Psoas muscle (tissue), 8 donors: ENCODE data around the gene TESK2. TPM values are rescaled to one million over a fixed set of nuclear protein-coding genes. Genes with fewer than 3 reads are reported as not detected.

Source experiments
- ATAC-seq, 4 donors: fragments of 200-7000 bp; cut with Tn5 transposase; one replicate each; pipeline ENCODE4 v1.9.1; 2020; ENCODE audit warnings: moderate library complexity in 3 of 4, mild to moderate bottlenecking in 2 of 4
- DNase-seq, 2 donors: peaks; one replicate each; pipeline ENCODE4 v3.0.0-alpha.2; 2020
- H3K27ac ChIP-seq: fragments of 200-600 bp; one replicate; pipeline ENCODE4 v1.8.0; 2022
- H3K27me3 ChIP-seq, 3 donors: fragments of 200-600 bp in 1 of 3; one replicate each; pipeline versions ENCODE4 v1.6.1 to v1.8.0; 2013 to 2022; ENCODE audit warnings: low read length in 2 of 3, mild to moderate bottlenecking in 2 of 3, moderate library complexity in 1 of 3; ENCODE audit not compliant: insufficient read depth in 3 of 3
- H3K36me3 ChIP-seq, 2 donors: fragments of 200-600 bp in 1 of 2; one replicate each; pipeline versions ENCODE4 v1.6.1 to v1.8.0; 2013 to 2022; ENCODE audit warnings: low read depth in 1 of 2, mild to moderate bottlenecking in 1 of 2, moderate library complexity in 1 of 2; ENCODE audit not compliant: insufficient read depth in 1 of 2
- H3K4me1 ChIP-seq: fragments of 200-600 bp; one replicate; pipeline ENCODE4 v1.8.0; 2022
- H3K4me3 ChIP-seq: fragments of 200-600 bp; one replicate; pipeline ENCODE4 v1.8.0; 2022; ENCODE audit warnings: mild to moderate bottlenecking
- H3K9me3 ChIP-seq: fragments of 200-600 bp; one replicate; pipeline ENCODE4 v1.8.0; 2022
- WGBS, 3 donors: extraction: QIAGEN DNeasy Blood & Tissue Kit; methylation state at CpG; one replicate each; pipeline versions ENCODE4 v1.1.6 to v1.1.7; 2013; 5-methylcytosine and 5-hydroxymethylcytosine counted together
- intact Hi-C, 2 donors: fragments of 100-400 bp; cut with DNase I; formaldehyde crosslinking; loops; one replicate each; pipeline versions ENCODE4 v1.11.0 to v1.14.2; 2022
- polyA plus RNA-seq, 3 donors: library from polyadenylated mRNA; stranded (reverse); fragments of 200-250 nt; gene quantifications; one replicate each; pipeline ENCODE4 v1.2.3, GENCODE V29; 2013
- total RNA-seq, 4 donors: library from RNA; stranded (reverse); fragmentation: NEBNext Ultra II Directional in 2 of 4; extraction: Animal tissue kit (Norgen Biotek cat#: 25700) in 2 of 4; gene quantifications; one replicate each; pipeline versions ENCODE4 v1.2.1 to v1.2.4, GENCODE V29; 2021 to 2023
- TF ChIP-seq, protein P1 (sequence below): fragments of 200-600 bp; IDR thresholded peaks from one replicate; pipeline ENCODE4 v1.8.0; 2022; ENCODE audit warnings: antibody characterized with exemption
- donor health status: healthy with polysubstance abuse.
- donor health status: DM: no; HTN: no; CAD: no; lungs with moderate emphysema.
- donor health status: Bipolar disorder and iron deficiency.
- donor health status: healthy.
- donor health status: DM: yes; HTN: yes; CAD: no.
- donor health status: DM: no; HTN: no; CAD: no.
- donor health status: DM: no; HTN: no; CAD: no.
- donor health status: DM: yes; HTN: yes; CAD: no.

The TESK2 gene
- total and polyA plus RNA-seq, 7 donors: 0.73 to 5.0 (median 2.2) TPM

DNA sequence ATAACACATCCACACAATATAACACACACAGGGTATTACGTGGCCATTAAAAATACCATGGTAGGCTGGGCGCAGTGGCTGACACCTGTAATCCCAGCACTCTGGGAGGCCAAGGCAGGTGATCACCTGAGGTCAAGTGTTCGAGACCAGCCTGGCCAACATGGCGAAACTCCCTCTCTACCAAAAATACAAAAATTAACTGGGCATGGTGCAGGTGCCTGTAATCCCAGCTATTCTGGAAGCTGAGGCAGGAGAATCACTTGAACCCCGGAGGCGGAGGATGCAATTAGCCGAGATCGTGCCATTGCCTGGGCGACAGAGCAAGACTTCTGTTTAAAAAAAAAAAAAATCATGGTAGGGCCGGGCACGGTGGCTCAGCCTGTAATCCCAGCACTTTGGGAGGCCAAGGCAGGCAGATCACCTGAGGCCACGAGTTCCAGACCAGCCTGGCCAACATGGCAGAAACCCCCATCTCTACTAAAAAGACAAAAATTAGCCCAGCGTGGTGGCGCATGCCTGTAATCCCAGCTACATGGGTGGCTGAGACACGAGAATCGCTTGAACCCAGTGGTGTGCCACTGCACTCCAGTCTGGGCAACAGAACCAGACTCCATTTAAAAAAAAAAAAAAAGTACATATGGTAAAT, 188.3 kb downstream of the TESK2 start:
- Histone ChIP-seq H3K27me3 (no peaks in the 10 kb centered on the region), H3K9me3 (no peaks in the 10 kb centered on the region), H3K4me3 (peak overlapping the region; percentile 75), H3K27ac (peak overlapping the region; percentile 83), H3K4me1 (peaks cover 14% of the 10 kb centered on the region), H3K36me3 (no peaks in the 10 kb centered on the region)
- intact Hi-C loops: loop anchor here in 1 of 2 donors (5.0 kb wide), 1 partner anchor 465 kb away; no protein-coding TSS in a partner anchor
- no peak for ATAC-seq
- TF ChIP-seq, protein P1, sequence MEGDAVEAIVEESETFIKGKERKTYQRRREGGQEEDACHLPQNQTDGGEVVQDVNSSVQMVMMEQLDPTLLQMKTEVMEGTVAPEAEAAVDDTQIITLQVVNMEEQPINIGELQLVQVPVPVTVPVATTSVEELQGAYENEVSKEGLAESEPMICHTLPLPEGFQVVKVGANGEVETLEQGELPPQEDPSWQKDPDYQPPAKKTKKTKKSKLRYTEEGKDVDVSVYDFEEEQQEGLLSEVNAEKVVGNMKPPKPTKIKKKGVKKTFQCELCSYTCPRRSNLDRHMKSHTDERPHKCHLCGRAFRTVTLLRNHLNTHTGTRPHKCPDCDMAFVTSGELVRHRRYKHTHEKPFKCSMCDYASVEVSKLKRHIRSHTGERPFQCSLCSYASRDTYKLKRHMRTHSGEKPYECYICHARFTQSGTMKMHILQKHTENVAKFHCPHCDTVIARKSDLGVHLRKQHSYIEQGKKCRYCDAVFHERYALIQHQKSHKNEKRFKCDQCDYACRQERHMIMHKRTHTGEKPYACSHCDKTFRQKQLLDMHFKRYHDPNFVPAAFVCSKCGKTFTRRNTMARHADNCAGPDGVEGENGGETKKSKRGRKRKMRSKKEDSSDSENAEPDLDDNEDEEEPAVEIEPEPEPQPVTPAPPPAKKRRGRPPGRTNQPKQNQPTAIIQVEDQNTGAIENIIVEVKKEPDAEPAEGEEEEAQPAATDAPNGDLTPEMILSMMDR: no peak
- 80 to 83% (median 83%) methylated on average over 16 of the region's 16 CpGs for WGBS, 3 donors
- DNase-seq: no peak

DNA sequence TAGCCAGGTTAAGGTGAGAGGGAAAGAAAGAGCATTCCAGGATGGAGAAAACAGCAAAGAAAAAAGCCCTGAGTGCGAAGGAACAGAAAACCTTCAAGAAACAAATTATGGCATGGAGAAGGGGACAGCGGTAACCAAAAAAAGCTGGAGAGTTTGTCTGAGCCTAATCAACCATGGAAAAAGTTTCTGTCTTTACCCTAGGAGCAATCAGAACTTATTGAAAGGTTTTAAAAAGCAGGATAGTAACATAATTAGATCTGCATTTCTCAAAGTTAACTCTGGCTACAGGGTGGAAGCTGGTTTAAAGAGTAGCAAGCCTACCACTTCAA, 190.3 kb downstream of the TESK2 start:
- Histone ChIP-seq H3K4me3 (no peak overlapping the region), H3K9me3 (no peaks in the 10 kb centered on the region), H3K27me3 (no peaks in the 10 kb centered on the region), H3K4me1 (peaks cover 14% of the 10 kb centered on the region), H3K36me3 (no peaks in the 10 kb centered on the region), H3K27ac (no peak overlapping the region)
- intact Hi-C loops: loop anchor here (1.0 to 5.0 kb wide), 3 partner anchors 286 to 463 kb away; no protein-coding TSS in a partner anchor
- ATAC-seq: no peak
- no peak for DNase-seq
- 63 to 72% (median 72%) methylated on average over 2 of the region's 2 CpGs for WGBS, 3 donors
- TF ChIP-seq, protein P1: no peak

DNA sequence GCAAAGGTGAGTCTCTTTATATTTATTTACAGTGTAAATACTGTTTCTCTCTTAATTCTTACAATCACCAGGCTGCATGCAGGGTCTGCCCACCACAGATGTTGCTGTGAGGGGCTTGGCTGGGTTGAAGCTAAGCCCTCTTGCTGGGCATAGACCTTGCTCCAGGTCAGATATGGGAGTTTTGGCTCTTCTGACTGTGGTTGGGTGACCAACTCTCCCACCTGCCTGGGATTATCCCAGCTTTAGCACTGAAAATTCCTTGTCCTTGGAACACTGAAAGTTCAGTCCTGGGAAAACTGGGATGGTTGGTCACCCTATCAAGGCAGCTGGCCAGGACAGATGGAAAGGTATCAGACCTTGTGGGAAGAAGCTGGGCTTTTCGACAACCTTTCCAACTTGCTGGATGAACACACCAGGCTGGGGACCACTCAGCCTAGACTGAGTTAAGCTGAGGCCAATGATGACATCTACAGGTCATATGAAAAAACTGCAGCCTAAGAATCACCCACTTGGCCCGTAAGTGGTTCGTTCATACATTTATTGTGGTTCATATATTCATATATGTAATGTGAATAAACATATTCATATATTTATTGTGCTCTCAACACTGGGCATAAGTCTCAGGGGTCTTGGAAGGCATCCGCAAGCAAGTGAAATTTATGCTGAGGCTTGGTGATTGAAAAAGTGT, 190.8 kb downstream of the TESK2 start:
- Histone ChIP-seq H3K9me3 (no peaks in the 10 kb centered on the region), H3K36me3 (no peaks in the 10 kb centered on the region), H3K4me3 (no peak overlapping the region), H3K27me3 (no peaks in the 10 kb centered on the region), H3K27ac (no peak overlapping the region), H3K4me1 (peaks cover 13% of the 10 kb centered on the region)
- TF ChIP-seq, protein P1: peak; percentile 77
- DNase-seq (no peak), ATAC-seq (no peak)
- intact Hi-C loops: loop anchor here (1.0 to 10.0 kb wide), 6 partner anchors 95 to 513 kb away; partner anchors contain the start of genes BEST4 (in 1 of the 2), PTCH2 (in 1 of the 2) and ZSWIM5 (in 1 of the 2)
- WGBS, 3 donors: 7 to 11% (median 9%) methylated on average over 4 of the region's 4 CpGs

DNA sequence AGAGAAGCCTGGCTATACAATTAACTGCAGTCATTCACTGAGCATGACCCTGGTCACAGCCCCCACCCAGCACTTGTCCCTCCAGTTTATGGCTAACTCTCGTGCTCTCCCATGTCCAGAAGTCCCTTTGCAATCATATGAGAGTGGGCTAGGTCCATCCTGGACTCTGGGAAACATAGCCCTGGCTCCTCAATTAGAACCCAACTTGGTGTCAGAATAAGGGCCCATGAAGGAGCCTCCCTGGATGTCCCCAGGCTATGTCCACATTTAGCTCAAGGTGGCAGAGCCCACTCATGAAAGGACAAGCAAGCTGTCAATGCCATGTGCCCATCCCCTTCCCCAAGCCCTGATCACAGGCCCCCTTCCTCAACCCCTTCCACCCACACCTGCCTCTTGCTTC, 191.7 kb downstream of the TESK2 start:
- no peaks in the 10 kb centered on the region for H3K9me3 ChIP-seq
- DNase-seq (no peak), ATAC-seq (no peak)
- H3K36me3 ChIP-seq: no peaks in the 10 kb centered on the region
- TF ChIP-seq, protein P1: no peak
- 69 to 77% (median 73%) methylated on average over 1 of the region's 1 CpG for WGBS, 3 donors
- H3K27ac ChIP-seq: no peak overlapping the region
- intact Hi-C loops: loop anchor here in 1 of 2 donors (5.0 to 10.0 kb wide), 3 partner anchors 94 to 512 kb away; partner anchors contain the start of genes BEST4, PTCH2 and ZSWIM5
- H3K4me3 ChIP-seq: no peak overlapping the region
- no peaks in the 10 kb centered on the region for H3K27me3 ChIP-seq
- H3K4me1 ChIP-seq: peaks cover 5% of the 10 kb centered on the region
